Placental epithelial cell (primary cell): Measurements from ENCODE around the gene KCNH8. TPM values are rescaled to one million over a fixed set of nuclear protein-coding genes. Genes with fewer than 3 reads are reported as not detected.

Experiments used
- small RNA-seq: library from RNA; depleted of rRNA; stranded (forward); fragments of <200 nt; gene quantifications from one replicate; pipeline ENCODE3, GENCODE V24; 2012
- total RNA-seq: library from RNA; depleted of rRNA; stranded (reverse); fragments of >200 nt; gene quantifications from 2 replicates; pipeline ENCODE4 v1.2.3, GENCODE V29; 2012

The KCNH8 gene
- not detected in 2 replicates for total RNA-seq

DNA sequence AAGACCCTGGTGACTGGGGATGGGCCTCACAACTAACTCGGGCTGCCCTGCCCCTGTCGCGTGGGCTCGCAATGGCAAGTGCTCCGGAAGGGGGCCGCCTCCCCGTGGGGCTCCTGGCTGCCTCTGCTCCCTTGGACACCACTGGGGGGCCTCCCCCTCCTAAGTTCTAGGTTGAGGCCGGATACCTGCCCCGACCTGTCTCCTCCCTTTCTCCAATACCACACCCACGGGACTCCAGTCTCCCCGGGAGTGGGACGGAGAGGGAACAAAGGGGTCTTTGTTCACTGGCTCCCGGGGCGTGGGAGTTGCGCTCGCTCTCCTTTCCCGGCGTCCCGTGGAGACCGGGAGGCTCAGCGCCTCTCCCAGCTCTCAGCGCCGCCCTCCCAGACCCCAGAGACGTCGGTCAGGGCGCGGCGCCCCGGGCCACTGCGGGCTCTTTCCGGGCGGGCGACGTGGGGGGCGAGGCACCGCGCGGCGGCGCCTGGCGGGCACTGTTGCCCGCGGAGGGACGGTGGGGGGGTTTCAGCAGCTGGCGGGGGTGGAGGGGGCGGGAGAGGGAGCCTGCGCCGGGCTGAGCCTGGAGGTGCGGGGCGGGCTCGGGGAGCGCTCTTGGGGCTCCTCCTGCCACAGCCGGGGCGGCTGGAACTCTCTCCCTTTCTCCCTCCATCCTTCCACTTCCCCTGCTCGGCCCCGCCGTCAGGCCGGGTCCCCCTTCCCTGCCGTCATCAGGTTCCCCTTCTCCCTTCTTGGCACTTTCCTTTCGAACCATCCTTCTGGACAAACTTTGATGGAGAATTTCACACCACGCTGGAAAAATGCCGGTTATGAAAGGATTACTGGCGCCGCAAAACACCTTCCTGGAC is at the start of gene KCNH8:
Gene KCNH8 (plus strand): TSS at position 606 of the 863 bp plus-strand sequence. CDS start 210 bp downstream, at position 816.

Small RNA genes lying within 50 kb of the gene (small RNA-seq; reads per million reads assigned to genes)
- gene MIR4791, result not detected
